Non-pigmented ciliary epithelial cell (primary cell): ENCODE data around the gene DUSP22.
A peak's percentile ranks its signal among the peaks of the same experiment; 100 is the strongest.
"Not testable (repeated sequence)": the region's sequence is repeated elsewhere in the genome, so short reads cannot be mapped to it uniquely, and the experiment has no call there.

Experiments
- DNase-seq: peaks from one replicate; pipeline ENCODE4 v3.0.0-alpha.2; 2010; ENCODE audit warnings: low read depth

The DUSP22 gene

DNA sequence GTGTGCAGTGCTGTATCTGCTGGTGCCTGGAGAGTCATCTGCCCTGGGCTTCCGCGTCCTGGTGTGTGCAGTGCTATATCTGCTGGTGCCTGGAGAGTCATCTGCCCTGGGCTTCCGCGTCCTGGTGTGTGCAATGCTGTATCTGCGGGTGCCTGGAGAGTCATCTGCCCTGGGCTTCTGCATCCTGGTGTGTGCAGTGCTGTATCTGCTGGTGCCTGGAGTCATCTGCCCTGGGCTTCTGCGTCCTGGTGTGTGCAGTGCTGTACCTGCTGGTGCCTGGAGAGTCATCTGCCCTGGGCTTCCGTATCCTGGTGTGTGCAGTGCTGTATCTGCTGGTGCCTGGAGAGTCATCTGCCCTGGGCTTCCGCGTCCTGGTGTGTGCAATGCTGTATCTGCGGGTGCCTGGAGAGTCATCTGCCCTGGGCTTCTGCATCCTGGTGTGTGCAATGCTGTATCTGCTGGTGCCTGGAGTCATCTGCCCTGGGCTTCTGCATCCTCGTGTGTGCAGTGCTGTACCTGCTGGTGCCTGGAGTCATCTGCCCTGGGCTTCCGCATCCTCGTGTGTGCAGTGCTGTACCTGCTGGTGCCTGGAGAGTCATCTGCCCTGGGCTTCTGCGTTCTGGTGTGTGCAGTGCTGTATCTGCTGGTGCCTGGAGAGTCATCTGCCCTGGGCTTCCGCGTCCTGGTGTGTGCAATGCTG lies 33.0 kb downstream of the DUSP22 start:
- not testable (repeated sequence) for DNase-seq

DNA sequence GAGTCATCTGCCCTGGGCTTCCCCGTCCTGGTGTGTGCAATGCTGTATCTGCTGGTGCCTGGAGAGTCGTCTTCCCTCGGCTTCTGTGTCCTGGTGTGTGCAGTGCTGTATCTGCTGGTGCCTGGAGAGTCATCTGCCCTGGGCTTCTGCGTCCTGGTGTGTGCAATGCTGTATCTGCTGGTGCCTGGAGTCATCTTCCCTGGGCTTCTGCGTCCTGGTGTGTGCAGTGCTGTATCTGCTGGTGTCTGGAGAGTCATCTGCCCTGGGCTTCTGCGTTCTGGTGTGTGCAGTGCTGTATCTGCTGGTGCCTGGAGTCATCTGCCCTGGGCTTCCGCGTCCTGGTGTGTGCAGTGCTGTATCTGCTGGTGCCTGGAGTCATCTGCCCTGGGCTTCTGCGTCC lies 33.8 kb downstream of the DUSP22 start:
- not testable (repeated sequence) for DNase-seq

DNA sequence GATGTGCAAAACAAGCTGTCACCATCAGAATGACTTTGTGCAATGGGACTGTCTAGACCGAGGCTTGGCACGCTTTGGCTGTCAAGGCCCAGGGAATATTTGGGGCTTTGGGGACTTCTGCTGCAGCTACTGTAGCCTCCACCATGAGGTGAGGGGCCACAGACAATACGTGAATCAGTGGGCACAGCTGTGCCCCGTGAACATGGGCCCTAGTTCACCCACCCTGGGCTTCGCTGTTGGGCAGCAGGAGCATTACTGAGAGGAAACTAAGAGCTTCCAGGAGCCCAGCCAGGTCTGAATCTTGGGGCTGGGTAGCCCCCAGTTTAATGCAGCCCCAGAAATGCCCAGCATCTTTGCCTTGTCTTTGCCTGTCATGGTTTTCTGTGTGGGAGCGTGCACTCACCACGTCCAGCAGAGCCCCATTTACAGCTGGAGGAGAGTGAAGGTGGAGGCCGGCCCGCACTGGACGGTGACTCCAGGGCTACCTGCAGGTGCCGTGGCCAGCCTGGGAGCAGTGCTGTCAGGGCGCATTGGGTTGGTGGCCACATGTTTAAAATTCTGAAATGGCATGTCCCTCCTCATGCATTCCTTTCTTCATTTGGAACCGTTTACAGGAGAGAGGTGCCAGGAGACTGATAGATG lies 34.7 kb downstream of the DUSP22 start:
- DNase-seq: no peak

DNA sequence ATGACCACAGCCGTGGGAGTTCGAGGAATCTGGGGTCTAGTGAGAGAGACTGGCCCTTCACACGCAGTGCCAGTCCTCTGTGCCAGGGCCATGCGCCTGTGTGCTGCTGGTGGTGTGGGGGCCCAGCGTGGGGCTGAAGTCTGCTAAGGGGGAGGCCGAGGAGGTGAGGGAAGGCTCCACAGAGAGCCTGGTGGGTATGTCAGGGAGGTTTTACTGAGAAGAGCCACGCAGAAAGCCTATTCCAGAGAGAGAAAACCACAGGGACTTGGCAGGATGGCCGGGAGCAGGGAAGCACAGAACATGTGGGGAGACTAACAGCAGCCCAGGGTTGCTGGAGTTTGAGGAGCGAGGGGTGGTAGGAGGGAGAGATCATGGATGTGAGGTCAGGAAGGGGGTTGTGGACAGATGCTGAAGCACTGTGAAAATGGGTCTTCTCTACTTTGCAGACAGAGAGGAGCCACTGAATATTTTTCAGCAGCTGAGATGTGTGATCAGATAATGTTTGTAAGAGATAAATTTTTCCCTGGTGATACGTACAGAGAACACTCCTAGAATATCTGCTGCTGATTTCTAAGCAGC lies 35.3 kb downstream of the DUSP22 start:
- DNase-seq: no peak

DNA sequence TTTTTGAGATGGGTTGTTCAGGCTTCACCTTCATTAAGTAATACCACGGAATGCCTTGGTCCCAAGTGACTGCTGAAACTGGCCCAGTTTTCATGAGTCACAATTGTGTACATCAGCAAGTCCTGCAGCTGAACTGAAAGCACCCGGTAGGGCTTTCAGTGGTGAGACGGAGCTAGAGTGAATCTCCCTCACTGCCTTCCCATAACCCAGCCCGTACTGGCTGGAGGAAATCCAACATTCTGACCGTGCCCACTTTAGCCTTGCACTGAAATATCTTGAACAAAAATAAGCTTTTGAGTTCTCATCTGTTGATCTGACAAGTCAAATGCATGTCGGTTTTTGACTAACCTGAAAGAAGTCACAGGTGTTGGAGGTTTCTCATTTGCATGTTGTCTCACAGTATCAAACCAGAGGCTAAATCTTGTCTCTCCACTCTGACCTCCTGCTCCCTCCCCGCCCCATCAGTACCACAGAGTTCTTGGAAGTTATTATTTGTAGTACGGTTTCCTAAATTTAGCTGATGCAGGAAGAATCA lies 35.9 kb downstream of the DUSP22 start:
- peak; percentile 78 for DNase-seq

DNA sequence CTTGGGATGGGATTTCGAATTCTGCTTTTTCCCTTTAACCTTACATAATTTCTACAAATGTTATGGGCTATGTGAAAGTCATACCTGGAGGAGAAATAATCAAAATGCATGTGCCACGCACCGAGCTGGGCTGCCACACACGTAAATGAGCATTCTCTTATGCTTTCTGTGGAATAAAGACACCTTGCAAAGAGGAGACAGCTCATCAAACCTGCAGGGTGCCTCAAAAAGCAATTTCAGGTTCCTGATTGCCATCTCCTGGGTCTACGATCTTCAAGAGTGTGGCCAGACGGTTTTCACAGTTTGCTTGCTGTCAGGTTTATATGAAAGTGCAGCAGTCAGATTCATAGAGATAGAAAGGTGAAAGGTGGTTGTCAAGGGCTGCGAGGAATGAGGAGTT lies 36.6 kb downstream of the DUSP22 start:
- no peak for DNase-seq

DNA sequence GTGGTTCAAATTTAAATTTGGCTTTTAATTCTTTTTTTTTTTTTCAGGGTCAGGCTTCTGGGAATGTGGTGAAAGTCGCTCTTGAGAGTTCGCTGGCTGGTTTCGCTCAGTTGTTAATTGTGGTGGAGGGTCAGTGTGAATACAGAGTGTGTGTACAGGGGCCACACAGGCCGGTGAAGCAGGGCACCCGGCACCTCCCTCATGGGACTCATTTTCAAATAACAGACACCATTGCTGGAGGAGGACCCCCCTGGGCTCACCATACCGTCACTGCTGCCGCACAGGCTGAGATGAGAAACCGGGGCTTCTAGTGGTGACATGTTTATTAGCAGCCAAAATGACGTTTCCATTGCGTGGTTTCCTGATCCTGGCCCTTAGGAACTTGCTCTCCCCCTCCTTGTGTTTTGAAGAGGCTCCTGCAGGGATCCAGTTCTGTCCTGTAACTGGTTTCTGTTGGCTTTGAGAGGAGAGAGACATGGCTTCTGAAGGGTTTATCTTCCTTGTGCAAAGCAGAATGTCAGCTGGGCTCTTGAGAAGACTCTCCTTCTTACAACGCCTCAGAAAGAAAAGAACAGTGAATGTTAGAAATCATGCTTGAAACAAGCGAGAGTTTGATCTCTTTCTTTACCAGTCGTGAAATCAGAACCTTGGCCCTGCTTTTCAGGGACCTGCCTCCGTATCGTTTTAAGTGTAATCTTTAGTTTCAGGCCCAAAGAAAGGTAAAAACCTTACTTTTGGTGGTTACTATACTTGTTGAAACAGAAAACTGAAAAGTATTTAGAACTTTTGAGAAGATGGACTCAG lies 37.8 kb downstream of the DUSP22 start:
- DNase-seq: no peak

DNA sequence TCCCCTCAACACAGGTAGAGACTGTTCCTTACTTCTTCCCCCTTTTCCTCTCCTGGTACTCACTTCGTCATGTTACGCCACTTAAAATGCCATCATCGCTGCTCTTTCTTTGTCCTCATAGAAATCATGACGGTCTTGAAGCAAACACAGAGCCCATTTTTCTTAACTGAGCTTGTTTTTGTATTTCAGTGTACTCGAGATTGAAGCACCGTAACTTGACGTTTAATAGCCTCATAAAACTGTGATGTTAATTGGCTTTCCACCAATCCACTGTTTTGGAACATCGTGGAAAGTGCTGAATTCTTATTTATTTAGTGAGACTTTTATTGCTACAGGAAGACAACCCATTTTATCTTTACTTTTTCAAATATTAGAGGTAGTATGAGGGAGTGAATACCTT lies 38.7 kb downstream of the DUSP22 start:
- DNase-seq: no peak

DNA sequence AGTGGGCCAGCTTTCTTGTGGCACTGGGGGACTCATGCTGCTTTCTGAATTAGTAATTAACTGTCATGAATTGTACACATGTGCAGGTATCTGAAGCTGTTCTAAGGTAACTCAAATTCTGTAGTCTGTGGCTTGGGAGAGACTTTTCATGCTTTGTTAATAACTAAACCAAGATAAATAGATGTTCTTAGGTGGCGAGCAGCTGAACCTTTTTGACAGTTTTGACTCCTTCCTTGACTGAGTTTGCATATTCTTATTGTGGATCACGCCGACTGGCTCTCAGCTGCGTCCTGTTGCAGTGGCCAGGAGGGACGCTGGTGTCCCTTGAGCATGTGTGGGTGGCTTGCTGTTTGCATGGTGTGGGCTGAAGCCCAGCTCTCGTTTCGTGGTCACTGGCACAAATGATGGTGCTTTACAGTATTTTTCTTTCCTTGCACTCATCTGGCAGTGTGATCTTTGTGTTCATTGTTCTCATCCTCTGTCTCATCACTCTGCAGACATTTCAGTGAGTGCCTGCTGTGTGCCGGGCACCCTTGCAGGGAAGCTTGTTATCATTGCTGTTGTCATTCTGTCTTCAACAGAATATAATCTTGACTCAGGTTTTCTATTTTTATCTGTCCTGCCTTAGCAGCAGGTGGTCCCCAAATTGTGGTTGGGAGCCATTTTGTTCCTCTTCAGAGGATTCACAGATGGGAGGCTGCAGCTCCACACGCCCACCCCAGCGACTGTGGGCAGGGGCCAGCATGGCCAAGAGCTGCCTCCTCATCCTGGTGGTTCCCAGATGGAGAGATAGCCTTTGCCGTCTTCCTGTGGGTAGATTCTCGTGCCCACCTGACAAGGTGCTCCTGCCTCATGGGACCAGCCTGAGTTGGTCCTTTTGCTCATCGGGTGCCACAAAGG lies 39.6 kb downstream of the DUSP22 start:
- DNase-seq: no peak

DNA sequence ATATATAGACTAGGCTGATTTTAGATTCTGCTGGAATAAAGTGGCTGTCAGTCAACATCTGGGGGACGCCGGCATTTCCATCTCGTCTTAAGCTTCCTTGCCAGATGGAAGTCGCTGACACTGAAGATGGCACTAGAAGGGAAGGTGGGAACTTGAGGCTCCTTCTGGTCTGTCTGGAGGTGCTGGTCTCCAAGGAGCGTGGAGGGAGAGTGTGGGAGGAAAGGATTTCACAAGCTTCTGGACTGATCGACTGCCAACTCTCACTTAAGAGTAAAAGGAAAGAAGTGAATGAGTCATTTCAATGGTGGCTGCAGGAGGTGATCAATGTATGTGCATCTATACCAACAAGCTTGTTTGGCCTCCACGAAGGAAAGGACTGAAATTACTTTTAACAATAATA lies 40.4 kb downstream of the DUSP22 start:
- DNase-seq: peak; percentile 24

DNA sequence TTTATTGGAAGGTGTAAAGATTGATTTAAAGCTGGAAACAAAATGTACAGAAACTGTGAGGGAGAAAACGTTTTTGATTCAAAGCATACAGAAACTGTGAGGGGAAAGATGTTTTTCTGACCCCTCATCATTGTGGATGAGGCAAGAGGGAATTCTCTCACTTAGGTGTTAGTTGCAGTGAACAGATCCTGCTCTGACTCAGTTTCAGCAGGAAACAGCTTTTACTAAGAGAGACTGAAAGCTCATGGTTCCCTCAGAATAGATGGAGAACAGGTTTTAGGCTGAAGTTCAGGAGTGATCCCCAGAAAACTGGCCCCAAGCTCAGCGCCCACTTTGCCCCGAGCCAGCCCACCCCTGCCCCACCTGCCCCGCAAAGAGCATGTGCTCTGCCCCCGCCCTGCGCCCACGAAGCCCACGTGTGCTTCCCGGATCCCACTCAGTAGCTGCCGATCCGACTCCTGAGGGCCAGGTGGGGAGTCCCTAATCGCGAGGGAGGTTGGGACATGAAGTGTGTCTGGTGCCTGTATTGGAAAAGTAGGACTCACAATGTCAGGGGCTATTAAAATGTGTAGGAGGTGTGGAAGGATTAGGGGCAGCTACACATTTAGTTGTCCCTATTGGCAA lies 41.2 kb downstream of the DUSP22 start:
- DNase-seq: no peak

DNA sequence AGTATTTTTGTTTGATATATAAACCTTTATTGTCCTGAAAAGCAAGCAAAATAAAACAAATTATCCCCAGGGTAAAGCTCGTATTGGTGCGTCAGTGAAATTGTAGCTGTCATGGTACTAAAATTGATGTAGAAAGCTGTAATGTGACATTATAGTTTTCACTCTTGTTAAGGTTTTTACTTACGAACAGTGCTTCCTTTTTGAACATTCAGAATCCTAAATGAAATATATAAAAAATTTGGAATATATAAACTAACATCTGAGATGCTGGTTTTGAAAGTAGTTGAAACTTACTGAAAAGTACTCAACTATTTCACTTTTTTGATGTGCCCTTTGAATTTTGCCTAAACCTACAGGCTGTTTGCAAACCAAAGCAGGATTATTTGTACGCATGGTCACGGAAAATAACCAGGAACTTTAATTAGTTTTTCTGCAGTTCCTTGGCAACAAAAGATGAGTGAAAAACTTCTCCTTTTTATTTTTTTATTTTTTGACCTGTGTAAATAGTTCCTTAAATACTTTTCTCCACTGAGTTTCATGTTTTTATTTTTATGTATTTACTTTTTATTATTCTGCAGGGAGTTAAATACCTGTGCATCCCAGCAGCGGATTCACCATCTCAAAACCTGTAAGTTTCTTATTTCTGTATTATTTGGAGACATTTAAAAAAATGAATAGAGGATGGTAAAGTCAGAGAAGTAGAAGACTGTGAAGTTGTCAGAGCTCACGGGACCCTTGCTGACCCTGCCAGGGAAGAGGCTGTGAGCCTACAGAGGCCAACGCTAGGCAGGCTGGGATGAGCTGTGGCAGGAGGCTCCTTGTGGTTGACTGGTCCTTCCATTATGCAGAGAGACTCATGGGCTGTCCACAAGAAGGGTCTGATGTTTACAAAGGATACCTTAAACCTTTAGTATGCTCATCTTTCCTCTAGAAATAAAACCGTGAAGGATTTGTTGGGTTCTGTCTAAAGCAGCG lies 42.5 kb downstream of the DUSP22 start:
- DNase-seq: no peak

DNA sequence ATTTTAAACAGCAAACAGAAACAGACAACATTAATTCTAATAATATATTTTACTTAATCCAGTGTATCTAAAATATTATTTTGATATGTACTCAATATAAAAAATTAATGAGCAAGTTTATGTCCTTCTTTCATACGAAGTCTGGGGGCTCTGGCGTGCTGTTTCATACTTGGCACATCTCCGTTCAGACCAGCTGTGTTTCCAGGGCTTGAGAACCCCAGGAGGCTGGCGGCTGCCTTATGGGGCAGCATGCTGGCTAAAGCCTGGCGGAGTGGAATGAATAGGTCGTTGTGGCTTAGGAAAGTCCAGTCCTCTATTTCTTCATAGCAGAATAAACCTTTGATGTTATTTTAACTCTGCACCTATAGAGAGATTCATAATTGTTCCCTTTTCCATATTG lies 43.3 kb downstream of the DUSP22 start:
- DNase-seq: no peak

DNA sequence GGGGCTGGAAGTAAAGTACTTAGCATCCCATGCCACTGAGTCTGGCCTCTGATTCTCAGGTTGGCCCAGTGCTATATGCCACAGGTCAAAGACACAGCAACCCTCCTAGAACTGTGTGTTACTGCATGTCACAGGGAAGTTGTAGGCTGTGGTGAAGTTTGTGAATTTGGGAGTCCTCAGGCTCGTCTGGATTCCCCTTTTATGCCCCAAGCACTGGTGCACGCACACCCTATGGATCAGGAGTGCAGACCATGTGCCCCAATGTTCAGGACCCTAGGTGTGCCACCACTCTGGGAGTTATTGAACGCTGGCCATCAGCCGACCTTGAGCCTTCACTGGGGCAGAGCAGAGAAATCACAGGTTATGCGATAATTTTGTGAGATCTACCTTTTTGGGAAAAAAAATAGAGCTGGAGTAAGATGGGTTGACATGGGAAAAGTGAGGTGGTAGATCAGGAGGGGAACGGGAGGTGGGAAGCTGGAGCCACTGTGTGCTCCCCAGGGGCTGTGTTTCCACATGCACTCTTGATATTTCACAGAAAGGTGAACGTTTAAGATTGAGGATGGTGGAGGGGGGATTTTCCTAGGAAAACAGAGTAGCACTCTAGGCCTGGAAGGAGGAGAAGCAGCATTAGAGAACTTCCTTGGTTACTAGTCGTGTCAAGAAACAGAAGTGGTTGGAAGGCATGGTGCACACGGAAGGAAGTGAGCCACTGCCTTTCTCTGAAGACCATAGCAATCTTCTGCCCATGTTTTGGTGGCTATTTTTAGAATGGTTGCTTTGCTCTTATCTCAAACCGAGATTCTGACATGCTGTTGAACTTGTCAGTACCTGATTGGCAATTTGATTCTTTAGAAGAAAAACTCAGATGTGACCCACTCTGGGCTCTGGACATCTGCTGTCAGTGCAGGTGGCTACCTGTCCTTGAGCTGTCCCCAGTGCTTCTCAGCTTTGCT lies 44.1 kb downstream of the DUSP22 start:
- no peak for DNase-seq

DNA sequence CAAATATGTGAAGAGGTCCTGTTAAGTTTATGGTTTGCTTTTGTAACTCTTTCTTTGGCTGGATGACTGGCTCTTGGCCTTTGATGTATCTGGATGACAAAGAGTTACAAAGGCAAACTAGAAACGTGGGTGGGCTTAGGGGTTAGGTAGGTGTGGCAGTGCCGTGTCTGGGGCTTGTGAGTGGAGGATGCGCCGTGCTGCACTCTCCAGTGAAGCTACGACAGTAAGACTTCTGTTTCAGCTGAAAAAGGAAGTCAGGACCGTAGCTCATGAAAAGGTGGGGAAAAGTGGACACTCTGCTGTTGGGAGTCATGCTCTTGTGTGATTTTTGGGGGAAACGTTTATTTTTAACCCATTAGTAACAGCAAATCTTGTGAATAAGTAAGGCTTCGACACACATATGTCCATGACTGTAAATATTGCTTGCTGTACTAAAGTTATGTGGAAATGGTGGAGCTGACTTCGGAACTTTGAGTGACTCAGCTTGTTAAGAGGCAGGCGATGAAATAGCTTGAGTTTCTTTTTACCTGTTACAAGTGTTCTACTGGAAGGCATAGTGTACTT lies 45.6 kb downstream of the DUSP22 start:
- DNase-seq: no peak

DNA sequence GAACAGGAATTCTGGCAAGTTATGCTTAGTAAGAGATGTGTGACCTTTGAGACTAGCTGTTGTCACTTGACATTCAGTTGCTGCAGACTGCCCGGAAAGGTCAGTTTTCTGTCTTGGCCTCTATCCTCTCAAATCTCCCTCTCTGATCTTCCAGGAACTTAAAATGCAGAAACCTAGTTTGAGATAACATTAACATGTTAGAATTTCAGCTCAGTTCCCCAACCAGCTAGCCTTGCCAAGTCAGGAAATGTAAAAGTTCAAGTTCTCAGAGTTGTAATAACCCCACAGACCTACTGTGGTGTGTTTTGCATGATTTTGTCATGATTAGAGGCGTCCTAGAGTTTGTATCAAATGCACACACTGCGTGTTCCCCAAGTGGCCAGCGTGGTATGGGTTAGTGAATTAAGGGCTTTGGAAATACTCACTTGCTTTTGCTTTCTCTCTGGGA lies 46.6 kb downstream of the DUSP22 start:
- no peak for DNase-seq

DNA sequence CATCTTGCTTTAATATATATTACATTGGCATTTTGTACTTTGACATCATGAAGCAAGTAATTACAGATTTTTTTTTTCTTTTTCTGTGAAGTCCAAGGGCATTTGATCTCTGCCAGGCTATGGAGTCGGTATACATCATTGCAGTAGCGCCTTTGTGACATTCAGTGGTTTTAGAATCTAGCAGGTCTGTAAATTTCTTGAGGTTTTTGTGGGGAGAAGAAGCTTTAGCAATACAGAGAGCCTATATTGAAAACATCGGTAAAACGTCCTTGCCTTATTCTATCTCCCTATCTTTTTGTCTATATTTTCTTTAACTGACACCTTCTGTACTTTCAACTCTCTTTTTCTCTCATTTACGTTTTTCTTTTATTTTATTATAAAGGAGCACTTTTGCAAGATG lies 47.2 kb downstream of the DUSP22 start:
- DNase-seq: no peak
